ENCODE results near the gene TEX12.

Gene TEX12

DNA sequence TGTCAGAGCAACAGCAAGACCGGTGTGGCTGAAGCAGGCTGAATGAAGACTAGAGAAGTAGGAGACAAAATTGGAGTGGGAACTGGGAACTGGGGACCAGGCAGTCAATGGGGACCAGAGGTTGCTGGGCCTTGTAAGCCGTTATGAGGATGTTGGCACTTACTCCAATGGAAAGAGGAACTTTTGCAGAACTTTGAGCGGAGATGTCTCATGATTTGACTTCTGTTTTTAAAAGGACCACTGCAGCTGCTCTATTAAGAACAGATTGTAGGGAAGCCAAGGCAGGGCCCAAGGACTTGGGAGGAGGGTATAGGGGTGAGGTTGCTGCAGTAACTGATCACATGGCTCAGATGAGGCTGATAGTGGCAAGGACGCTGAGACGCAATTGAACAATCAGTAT lies 37.5 kb upstream of the TEX12 start:
- no peak for DNase-seq (ENCODE audit: low read depth)
- H3K4me3 ChIP-seq (ENCODE audit: control insufficient read depth, low read depth, low read length), result no peak overlapping the region
- TF ChIP-seq, protein P1, sequence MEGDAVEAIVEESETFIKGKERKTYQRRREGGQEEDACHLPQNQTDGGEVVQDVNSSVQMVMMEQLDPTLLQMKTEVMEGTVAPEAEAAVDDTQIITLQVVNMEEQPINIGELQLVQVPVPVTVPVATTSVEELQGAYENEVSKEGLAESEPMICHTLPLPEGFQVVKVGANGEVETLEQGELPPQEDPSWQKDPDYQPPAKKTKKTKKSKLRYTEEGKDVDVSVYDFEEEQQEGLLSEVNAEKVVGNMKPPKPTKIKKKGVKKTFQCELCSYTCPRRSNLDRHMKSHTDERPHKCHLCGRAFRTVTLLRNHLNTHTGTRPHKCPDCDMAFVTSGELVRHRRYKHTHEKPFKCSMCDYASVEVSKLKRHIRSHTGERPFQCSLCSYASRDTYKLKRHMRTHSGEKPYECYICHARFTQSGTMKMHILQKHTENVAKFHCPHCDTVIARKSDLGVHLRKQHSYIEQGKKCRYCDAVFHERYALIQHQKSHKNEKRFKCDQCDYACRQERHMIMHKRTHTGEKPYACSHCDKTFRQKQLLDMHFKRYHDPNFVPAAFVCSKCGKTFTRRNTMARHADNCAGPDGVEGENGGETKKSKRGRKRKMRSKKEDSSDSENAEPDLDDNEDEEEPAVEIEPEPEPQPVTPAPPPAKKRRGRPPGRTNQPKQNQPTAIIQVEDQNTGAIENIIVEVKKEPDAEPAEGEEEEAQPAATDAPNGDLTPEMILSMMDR (IDR thresholded peaks at IDR 0.05; ENCODE audit: control insufficient read depth, insufficient read depth, low read depth, low read length, missing control alignments), result no peak

DNA sequence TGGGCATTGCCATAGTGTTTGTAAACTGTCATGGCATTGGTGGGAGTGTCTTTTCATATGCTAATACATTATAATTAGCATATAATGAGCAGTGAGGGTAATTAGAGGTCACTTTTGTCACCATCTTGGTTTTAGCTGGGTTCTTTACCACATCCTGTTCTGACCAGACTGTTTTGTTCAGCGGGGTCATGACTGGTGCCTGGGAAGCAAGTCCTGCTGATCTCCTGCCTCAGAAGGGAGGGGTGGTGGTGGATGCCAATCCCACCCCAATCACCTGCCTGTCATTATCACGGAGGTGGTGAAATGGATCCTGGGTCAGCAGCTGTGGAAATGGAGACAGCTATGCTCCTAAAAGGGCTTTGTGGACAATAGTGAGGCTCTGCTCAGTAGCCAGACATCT lies 34.4 kb upstream of the TEX12 start:
- H3K4me3 ChIP-seq (ENCODE audit: control insufficient read depth, low read depth, low read length), result no peak overlapping the region
- TF ChIP-seq, protein P1 (IDR thresholded peaks at IDR 0.05; ENCODE audit: control insufficient read depth, insufficient read depth, low read depth, low read length, missing control alignments), result no peak
- DNase-seq (ENCODE audit: low read depth), result no peak

DNA sequence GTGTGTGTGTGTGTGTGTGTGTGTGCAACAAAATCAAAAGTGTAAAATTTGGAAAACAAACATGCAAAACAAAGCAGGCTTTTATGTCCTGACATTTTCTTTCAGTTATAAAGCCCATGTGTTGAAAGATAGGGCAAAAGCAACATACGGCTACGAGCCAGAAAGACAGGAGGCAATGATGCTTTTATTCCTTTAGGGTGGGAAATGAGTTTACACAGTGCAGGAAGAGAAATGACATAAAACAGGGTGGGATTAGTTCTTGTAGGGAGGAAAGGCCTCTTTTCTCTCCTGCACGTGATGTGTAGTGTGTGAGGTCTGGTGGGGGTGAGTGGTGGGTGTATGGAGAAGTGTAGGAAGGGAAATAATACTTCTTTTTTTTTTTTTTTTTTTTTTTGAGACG lies 32.7 kb upstream of the TEX12 start:
- TF ChIP-seq, protein P1 (IDR thresholded peaks at IDR 0.05; ENCODE audit: control insufficient read depth, insufficient read depth, low read depth, low read length, missing control alignments), result no peak
- DNase-seq (ENCODE audit: low read depth), result no peak

GRCh38 chr11:112143597-112143996 lies 23.6 kb upstream of the TEX12 start:
- H3K4me3 ChIP-seq (ENCODE audit: control insufficient read depth, low read depth, low read length), result no peak overlapping the region
- TF ChIP-seq, protein P1 (IDR thresholded peaks at IDR 0.05; ENCODE audit: control insufficient read depth, insufficient read depth, low read depth, low read length, missing control alignments), result no peak
- no peak for DNase-seq (ENCODE audit: low read depth)

More for the DNA sequence above, 32.7 kb upstream of the TEX12 start:
- H3K4me3 ChIP-seq (ENCODE audit: control insufficient read depth, low read depth, low read length), result no peak overlapping the region

DNA sequence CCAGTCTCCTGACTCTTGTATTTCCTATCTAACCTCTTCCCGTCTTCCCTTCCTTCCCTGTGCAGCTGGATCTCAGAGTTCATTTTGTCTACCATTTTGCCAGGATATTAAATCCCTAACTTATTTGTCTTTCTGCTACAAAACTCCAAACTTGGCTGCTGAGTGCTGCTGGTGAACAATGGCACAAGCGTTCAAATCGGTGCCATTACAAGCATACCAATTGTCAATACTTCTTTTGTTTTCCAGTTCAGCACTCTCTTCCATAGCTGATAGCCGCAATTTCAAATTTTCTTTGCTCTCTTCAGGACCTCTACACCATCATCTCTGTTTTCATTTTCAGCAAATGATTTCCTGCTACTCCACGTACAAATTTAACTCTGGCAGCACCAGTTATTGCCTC lies 16.7 kb upstream of the TEX12 start:
- no peak overlapping the region for H3K4me3 ChIP-seq (ENCODE audit: control insufficient read depth, low read depth, low read length)
- no peak for DNase-seq (ENCODE audit: low read depth)
- TF ChIP-seq, protein P1 (IDR thresholded peaks at IDR 0.05; ENCODE audit: control insufficient read depth, insufficient read depth, low read depth, low read length, missing control alignments), result no peak

- TF ChIP-seq, protein P1 (IDR thresholded peaks at IDR 0.05; ENCODE audit: control insufficient read depth, insufficient read depth, low read depth, low read length, missing control alignments), result no peak
- no peak overlapping the region for H3K4me3 ChIP-seq (ENCODE audit: control insufficient read depth, low read depth, low read length)
- no peak for DNase-seq (ENCODE audit: low read depth)
Observed at GRCh38 chr11:112156153-112156955, 10.8 kb upstream of the TEX12 start.
